HCT116 (cell line): Measurements from ENCODE around the gene ASCL2. TPM values are rescaled to one million over a fixed set of nuclear protein-coding genes. Genes with fewer than 3 reads are reported as not detected.

Experiments used
- ATAC-seq: fragments of 200-7000 bp; cut with Tn5 transposase; 2 replicates; pipeline ENCODE4 v1.9.1; 2020; ENCODE audit warnings: mild to moderate bottlenecking, moderate library complexity
- BruUV-seq: library from RNA; stranded (reverse); fragments of 400-500 nt; replicated peaks from 2 replicates; lab custom pipeline; 2021; lab: Mats Ljungman, UMichigan
- CTCF ChIA-PET: fragments of 300-600 bp; sonication (Branson Sonifier 250); formaldehyde crosslinking; loops from one replicate; lab custom pipeline; 2021; ENCODE audit warnings: antibody characterized with exemption; lab: Charles Lee
- POLR2A ChIA-PET: fragments of 300-600, 350-600 bp; sonication (Branson Sonifier 250); formaldehyde crosslinking; loops from one replicate; lab custom pipeline; 2021; ENCODE audit warnings: antibody characterized with exemption; lab: Charles Lee
- RAD21 ChIA-PET, 2 experiments: fragments of 300-600 bp; sonication (Branson Sonifier 250); formaldehyde crosslinking; loops; one replicate each; lab custom pipeline; 2023; ENCODE audit warnings: low total read pairs in 2 of 2; ENCODE audit not compliant: uncharacterized antibody in 2 of 2, unreplicated experiment in 2 of 2, low non-redundant PET in 1 of 2; lab: Charles Lee
- DNase-seq: peaks from one replicate; pipeline ENCODE4 v3.0.0-alpha.2; 2010; ENCODE audit warnings: low read depth, low spot score
- H2AFZ ChIP-seq: fragments of 200-600 bp; shearing (Covaris generic), sonication (generic); 2 replicates; pipeline ENCODE4 v1.6.1; 2017; ENCODE audit warnings: low read depth, mixed run types, mixed read lengths, antibody characterized with exemption, low read length; ENCODE audit not compliant: poor library complexity, severe bottlenecking
- H3K27ac ChIP-seq: 2 replicates; pipeline ENCODE4 v1.5.1; 2012; ENCODE audit warnings: low read depth, low read length
- H3K27me3 ChIP-seq: fragments of 200-600 bp; sonication (generic); 2 replicates; pipeline ENCODE4 v1.6.1; 2016; ENCODE audit warnings: mixed run types, low read length, mixed read lengths; ENCODE audit not compliant: insufficient read depth
- H3K36me3 ChIP-seq, 2 experiments: fragments of 200-500 bp in 1 of 2; fragments of 200-600 bp in 1 of 2; sonication (Bioruptor generic) in 1 of 2; sonication (generic) in 1 of 2; 2 replicates each; pipeline versions ENCODE4 v1.5.1 to v1.6.1; 2014 to 2016; ENCODE audit warnings: low read length in 2 of 2, inconsistent platforms in 1 of 2, mixed read lengths in 1 of 2, mixed run types in 1 of 2; ENCODE audit not compliant: insufficient read depth in 2 of 2, control insufficient read depth in 1 of 2
- H3K4me1 ChIP-seq, 2 experiments: fragments of 200-600 bp in 1 of 2; sonication (generic) in 1 of 2; 2 replicates each; pipeline versions ENCODE4 v1.5.1 to v1.6.1; 2012 to 2017; ENCODE audit warnings: low read length in 2 of 2, inconsistent platforms in 1 of 2, mild to moderate bottlenecking in 1 of 2, mixed read lengths in 1 of 2, mixed run types in 1 of 2, moderate library complexity in 1 of 2; ENCODE audit not compliant: insufficient read depth in 2 of 2, control insufficient read depth in 1 of 2
- H3K4me2 ChIP-seq: fragments of 200-600 bp; sonication (generic); 2 replicates; pipeline ENCODE4 v1.6.1; 2017; ENCODE audit warnings: mixed run types, low read length, mixed read lengths
- H3K4me3 ChIP-seq, 2 experiments: fragments of 200-600 bp in 1 of 2; sonication (generic) in 1 of 2; replicated peaks in 1 of 2; 2 replicates each; pipeline ENCODE4 v1.5.1; 2011 to 2016; ENCODE audit warnings: low read length in 2 of 2, control low read depth in 1 of 2, low read depth in 1 of 2, mild to moderate bottlenecking in 1 of 2, mixed read lengths in 1 of 2, mixed run types in 1 of 2
- H3K79me2 ChIP-seq: fragments of 200-600 bp; sonication (generic); 2 replicates; pipeline ENCODE4 v1.6.1; 2017; ENCODE audit warnings: mild to moderate bottlenecking, mixed run types, low read length, moderate library complexity, mixed read lengths; ENCODE audit not compliant: insufficient read depth
- H3K9ac ChIP-seq: fragments of 200-600 bp; sonication (generic); 2 replicates; pipeline ENCODE4 v1.6.1; 2016; ENCODE audit warnings: low read length, mixed read lengths
- H3K9me2 ChIP-seq: fragments of 200-600 bp; sonication (generic), shearing (Covaris generic); 2 replicates; pipeline ENCODE4 v1.6.1; 2017; ENCODE audit warnings: mixed run types, mild to moderate bottlenecking, moderate library complexity; ENCODE audit not compliant: insufficient read depth
- H3K9me3 ChIP-seq, 2 experiments: fragments of 200-500 bp in 1 of 2; fragments of 200-600 bp in 1 of 2; sonication (Bioruptor generic) in 1 of 2; sonication (generic) in 1 of 2; 2 replicates each; pipeline ENCODE4 v1.6.1; 2014 to 2017; ENCODE audit warnings: low read length in 2 of 2, mixed read lengths in 2 of 2, inconsistent platforms in 1 of 2, low read depth in 1 of 2, mild to moderate bottlenecking in 1 of 2, mixed run types in 1 of 2, moderate library complexity in 1 of 2; ENCODE audit not compliant: control insufficient read depth in 1 of 2, insufficient read depth in 1 of 2
- H4K20me1 ChIP-seq: fragments of 200-600 bp; sonication (generic), shearing (Covaris generic); 2 replicates; pipeline ENCODE4 v1.6.1; 2017; ENCODE audit warnings: mixed run types, mild to moderate bottlenecking, moderate library complexity; ENCODE audit not compliant: insufficient read depth
- CBX3 ChIP-seq: IDR thresholded peaks from 2 replicates; pipeline ENCODE4 v1.6.1; 2012; ENCODE audit warnings: low read depth
- EZH2phosphoT487 ChIP-seq: fragments of 200-600 bp; IDR thresholded peaks from 2 replicates; pipeline ENCODE4 v1.6.1; 2018; ENCODE audit warnings: antibody characterized with exemption, borderline replicate concordance
- SP1 ChIP-seq: IDR thresholded peaks from 2 replicates; pipeline ENCODE4 v1.6.1; 2012; ENCODE audit warnings: low read depth
- SRF ChIP-seq: IDR thresholded peaks from 2 replicates; pipeline ENCODE4 v1.6.1; 2012; ENCODE audit warnings: low read depth
- ZBTB33 ChIP-seq: IDR thresholded peaks from 2 replicates; pipeline ENCODE4 v1.6.1; 2011; ENCODE audit warnings: mild to moderate bottlenecking, low read length, moderate library complexity; ENCODE audit not compliant: insufficient replicate concordance; ENCODE audit errors: extremely low read depth
- intact Hi-C: fragments of 100-400 bp; cut with micrococcal nuclease; formaldehyde crosslinking; loops from 2 replicates; pipeline ENCODE4 v1.10.0; 2022
- total RNA-seq: library from RNA; stranded (reverse); gene quantifications from one replicate; pipeline ENCODE4 v1.2.1, GENCODE V29; 2021; ENCODE audit not compliant: unreplicated experiment

The ASCL2 gene
- total RNA-seq, 1 experiment from 2014 or later, result not detected

- no peak for TF ChIP-seq ZBTB33
Measured at GRCh38 chr11:2266586-2267305, 3.6 kb downstream of the ASCL2 start (continued).

GRCh38 chr11:2265854-2266585 is 4.4 kb downstream of the ASCL2 start:
- no peak overlapping the region for H3K27ac ChIP-seq
- no peaks in the 10 kb centered on the region for H3K9me2 ChIP-seq
- no peak overlapping the region for H3K9ac ChIP-seq
- intact Hi-C loops, result no loop called here
- ChIA-PET POLR2A (no interaction called here), RAD21 (no interaction called here), CTCF (no interaction called here)
- H3K27me3 ChIP-seq, result no peaks in the 10 kb centered on the region
- DNase-seq (no peak), ATAC-seq (no peak)
- no peaks in the 10 kb centered on the region for H3K36me3 ChIP-seq
- no peak for TF ChIP-seq EZH2phosphoT487
- TF ChIP-seq SRF, result no peak
- TF ChIP-seq CBX3, result no peak
- TF ChIP-seq SP1, result no peak
- H3K4me3 ChIP-seq, result no peak overlapping the region
- no peaks in the 10 kb centered on the region for H3K79me2 ChIP-seq
- no peak overlapping the region for H3K4me2 ChIP-seq
- H3K9me3 ChIP-seq, result no peaks in the 10 kb centered on the region
- H2AFZ ChIP-seq, result no peak overlapping the region
- peaks cover 0 to 10% of the 10 kb centered on the region in 2 experiments; a peak in 2 of 4 replicates for H3K4me1 ChIP-seq
- H4K20me1 ChIP-seq, result no peaks in the 10 kb centered on the region
- no TSS peak for BruUV-seq
